ENCODE results near the gene MOB1B. TPM values are rescaled to one million over a fixed set of nuclear protein-coding genes. Genes with fewer than 3 reads are reported as not detected.

MOB1B gene
- total RNA-seq, 2 donors from 2014 or later = 17.7 to 26.0 TPM

GRCh38 chr4:70956549-70957210 is 54.5 kb downstream of the MOB1B start:
- TF ChIP-seq, protein P1, sequence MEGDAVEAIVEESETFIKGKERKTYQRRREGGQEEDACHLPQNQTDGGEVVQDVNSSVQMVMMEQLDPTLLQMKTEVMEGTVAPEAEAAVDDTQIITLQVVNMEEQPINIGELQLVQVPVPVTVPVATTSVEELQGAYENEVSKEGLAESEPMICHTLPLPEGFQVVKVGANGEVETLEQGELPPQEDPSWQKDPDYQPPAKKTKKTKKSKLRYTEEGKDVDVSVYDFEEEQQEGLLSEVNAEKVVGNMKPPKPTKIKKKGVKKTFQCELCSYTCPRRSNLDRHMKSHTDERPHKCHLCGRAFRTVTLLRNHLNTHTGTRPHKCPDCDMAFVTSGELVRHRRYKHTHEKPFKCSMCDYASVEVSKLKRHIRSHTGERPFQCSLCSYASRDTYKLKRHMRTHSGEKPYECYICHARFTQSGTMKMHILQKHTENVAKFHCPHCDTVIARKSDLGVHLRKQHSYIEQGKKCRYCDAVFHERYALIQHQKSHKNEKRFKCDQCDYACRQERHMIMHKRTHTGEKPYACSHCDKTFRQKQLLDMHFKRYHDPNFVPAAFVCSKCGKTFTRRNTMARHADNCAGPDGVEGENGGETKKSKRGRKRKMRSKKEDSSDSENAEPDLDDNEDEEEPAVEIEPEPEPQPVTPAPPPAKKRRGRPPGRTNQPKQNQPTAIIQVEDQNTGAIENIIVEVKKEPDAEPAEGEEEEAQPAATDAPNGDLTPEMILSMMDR (IDR thresholded peaks at IDR 0.05) = no peak
- H3K4me3 ChIP-seq = peak overlapping the region; percentile 54

DNA sequence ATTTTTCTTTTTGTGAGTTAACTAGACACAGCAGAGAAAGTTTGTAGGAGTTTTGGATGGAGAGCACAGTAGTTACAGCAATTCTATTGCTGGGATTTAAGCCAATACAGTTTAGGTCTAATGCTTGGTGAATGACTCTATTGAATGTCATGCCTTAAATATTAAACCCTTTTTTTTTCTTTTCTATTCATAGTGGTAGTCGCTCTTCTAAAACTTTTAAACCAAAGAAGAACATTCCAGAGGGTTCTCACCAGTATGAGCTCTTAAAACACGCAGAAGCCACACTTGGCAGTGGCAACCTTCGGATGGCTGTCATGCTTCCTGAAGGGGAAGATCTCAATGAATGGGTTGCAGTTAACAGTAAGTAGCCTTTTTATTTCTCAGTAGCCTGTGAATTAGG is 56.5 kb downstream of the MOB1B start:
- DNase-seq (ENCODE audit: low spot score) = no peak
- no peaks in the 10 kb centered on the region for H3K9me3 ChIP-seq
- H3K27ac ChIP-seq = peak overlapping the region; percentile 19 to 50
- peak overlapping the region; percentile 15 for H3K4me3 ChIP-seq
- H3K36me3 ChIP-seq = no peaks in the 10 kb centered on the region
- peaks cover 10 to 14% of the 10 kb centered on the region in 2 donors for H3K4me1 ChIP-seq (ENCODE audit: control insufficient read depth in 1 of 2, low read depth in 2 of 2)
- TF ChIP-seq, protein P1 (IDR thresholded peaks at IDR 0.05) = no peak
- peak; percentile 50 for ATAC-seq (ENCODE audit: insufficient number of reproducible peaks, low FRiP score, low read depth)
- H3K27me3 ChIP-seq (replicated peaks; ENCODE audit: insufficient read depth) = no peaks in the 10 kb centered on the region

More at GRCh38 chr4:70956549-70957210, 54.5 kb downstream of the MOB1B start:
- Histone ChIP-seq H3K9me3 (no peaks in the 10 kb centered on the region), H3K4me1 (ENCODE audit: control insufficient read depth in 1 of 2, low read depth in 2 of 2) (peaks cover 10 to 14% of the 10 kb centered on the region in 2 donors), H3K27me3 (replicated peaks; ENCODE audit: insufficient read depth) (no peaks in the 10 kb centered on the region), H3K36me3 (no peaks in the 10 kb centered on the region), H3K27ac (no peak overlapping the region)
- ATAC-seq (ENCODE audit: insufficient number of reproducible peaks, low FRiP score, low read depth) = no peak
- no peak for DNase-seq (ENCODE audit: low spot score)

DNA sequence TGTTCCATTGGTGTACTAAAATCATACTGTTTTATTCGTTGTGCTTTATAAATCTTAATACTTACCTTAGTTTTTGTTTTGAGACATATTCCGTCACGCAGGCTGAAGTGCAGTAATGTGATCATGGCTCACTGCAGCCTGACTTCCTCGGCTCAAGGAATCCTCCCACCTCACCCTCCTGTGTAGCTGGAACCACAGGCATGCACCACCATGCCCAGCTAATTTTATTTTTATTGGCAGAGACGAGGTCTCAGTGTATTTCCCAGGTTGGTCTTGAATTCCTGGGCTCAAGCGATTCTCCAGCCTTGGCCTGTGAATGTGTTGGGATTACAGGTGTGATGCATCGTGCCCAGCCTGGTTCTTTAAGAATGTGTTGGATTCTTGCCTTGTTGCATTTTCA is 66.9 kb downstream of the MOB1B start:
- H3K4me3 ChIP-seq = no peak overlapping the region
- no peaks in the 10 kb centered on the region for H3K4me1 ChIP-seq (ENCODE audit: control insufficient read depth in 1 of 2, low read depth in 2 of 2)
- TF ChIP-seq, protein P1 (IDR thresholded peaks at IDR 0.05) = no peak
- DNase-seq (ENCODE audit: low spot score) (no peak), ATAC-seq (ENCODE audit: insufficient number of reproducible peaks, low FRiP score, low read depth) (no peak)
- H3K27me3 ChIP-seq (replicated peaks; ENCODE audit: insufficient read depth) = no peaks in the 10 kb centered on the region
- H3K9me3 ChIP-seq = no peaks in the 10 kb centered on the region
- no peaks in the 10 kb centered on the region for H3K36me3 ChIP-seq
- H3K27ac ChIP-seq = no peak overlapping the region

DNA sequence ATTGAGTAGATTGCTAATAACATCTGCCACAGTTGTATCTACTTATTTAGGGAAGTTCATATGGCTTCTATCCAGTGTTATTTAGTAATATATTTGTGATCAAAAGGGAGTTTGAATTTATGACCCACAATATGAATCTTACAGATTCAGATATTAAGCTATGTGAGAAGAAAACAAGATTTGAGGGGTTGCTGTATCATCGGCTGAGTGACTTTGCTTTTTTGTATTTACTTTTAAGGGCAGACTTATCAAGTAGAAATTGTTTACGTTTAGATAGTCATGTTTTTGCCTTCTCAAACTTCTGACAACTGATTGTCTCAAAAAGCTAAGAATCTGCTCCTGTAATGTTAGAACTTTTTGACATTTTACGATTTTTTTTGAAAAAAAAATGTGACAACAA is 74.1 kb downstream of the MOB1B start:
- H3K27me3 ChIP-seq (replicated peaks; ENCODE audit: insufficient read depth) = no peaks in the 10 kb centered on the region
- ATAC-seq (ENCODE audit: insufficient number of reproducible peaks, low FRiP score, low read depth) (no peak), DNase-seq (ENCODE audit: low spot score) (no peak)
- peaks cover 4% of the 10 kb centered on the region for H3K36me3 ChIP-seq
- H3K27ac ChIP-seq = no peak overlapping the region
- no peaks in the 10 kb centered on the region for H3K9me3 ChIP-seq
- TF ChIP-seq, protein P1 (IDR thresholded peaks at IDR 0.05) = no peak
- no peak overlapping the region for H3K4me3 ChIP-seq
- no peaks in the 10 kb centered on the region for H3K4me1 ChIP-seq (ENCODE audit: control insufficient read depth in 1 of 2, low read depth in 2 of 2)

DNA sequence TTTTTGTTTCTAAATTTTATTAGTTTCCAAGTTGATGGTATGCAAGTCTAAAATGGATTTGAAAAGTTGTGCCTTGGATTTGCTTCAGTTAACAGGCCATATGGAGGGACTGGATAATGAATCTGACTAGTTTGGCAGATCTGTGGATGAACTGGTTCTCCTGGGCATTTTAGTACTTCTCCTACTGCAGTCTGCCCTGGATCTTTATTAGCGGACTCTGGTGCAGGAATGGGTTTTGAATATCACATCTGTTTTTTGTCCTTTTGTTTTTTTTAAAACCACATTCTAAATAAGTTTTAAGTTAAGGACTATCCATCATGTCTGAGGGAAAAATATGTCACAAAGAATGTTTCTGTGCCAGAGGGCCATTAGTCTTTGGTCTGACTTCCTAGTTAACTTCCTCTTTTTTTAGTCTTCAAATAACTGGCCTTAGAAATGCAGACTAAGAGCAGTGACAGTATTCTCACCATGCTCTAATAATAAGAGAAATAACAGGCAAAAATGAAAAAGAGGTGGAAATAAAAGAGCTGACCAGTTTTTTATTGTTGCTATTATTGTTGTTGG is 77.4 kb downstream of the MOB1B start:
- H3K9me3 ChIP-seq = no peaks in the 10 kb centered on the region
- peaks cover 4% of the 10 kb centered on the region for H3K36me3 ChIP-seq
- no peaks in the 10 kb centered on the region for H3K4me1 ChIP-seq (ENCODE audit: control insufficient read depth in 1 of 2, low read depth in 2 of 2)
- no peak overlapping the region for H3K4me3 ChIP-seq
- DNase-seq (ENCODE audit: low spot score) (no peak), ATAC-seq (ENCODE audit: insufficient number of reproducible peaks, low FRiP score, low read depth) (no peak)
- TF ChIP-seq, protein P1 (IDR thresholded peaks at IDR 0.05) = no peak
- no peak overlapping the region for H3K27ac ChIP-seq
- no peaks in the 10 kb centered on the region for H3K27me3 ChIP-seq (replicated peaks; ENCODE audit: insufficient read depth)

All from thoracic aorta (tissue), 2 donors.